GM21367 (cell line): ENCODE data around the gene TPO.
A peak's percentile ranks its signal among the peaks of the same experiment; 100 is the strongest.
"Not testable (repeated sequence)": the region's sequence is repeated elsewhere in the genome, so short reads cannot be mapped to it uniquely, and the experiment has no call there.

ENCODE experiments used
- ATAC-seq: cut with Tn5 transposase; IDR thresholded peaks from one replicate; pipeline ENCODE4 v1.9.1; 2021; ENCODE audit not compliant: unreplicated experiment

TPO gene

GRCh38 chr2:1548910-1549673 is 135.8 kb downstream of the TPO start:
- no peak for ATAC-seq

GRCh38 chr2:1550076-1550475 is 136.8 kb downstream of the TPO start:
- ATAC-seq: no peak

GRCh38 chr2:1550658-1551316 is 137.5 kb downstream of the TPO start:
- peak; percentile 79 for ATAC-seq

GRCh38 chr2:1551905-1552304 is 138.6 kb downstream of the TPO start:
- ATAC-seq: no peak

GRCh38 chr2:1552611-1553010 is 139.3 kb downstream of the TPO start:
- ATAC-seq: no peak

- no peak for ATAC-seq
These were observed 140.5 kb downstream of the TPO start for GRCh38 chr2:1553671-1554295.

GRCh38 chr2:1556286-1556685 is 143.0 kb downstream of the TPO start:
- no peak for ATAC-seq

GRCh38 chr2:1556776-1557466 is 143.7 kb downstream of the TPO start:
- no peak for ATAC-seq

GRCh38 chr2:1557467-1557820 is 144.2 kb downstream of the TPO start:
- no peak for ATAC-seq

GRCh38 chr2:1559589-1560175 is 146.4 kb downstream of the TPO start:
- ATAC-seq: no peak

- no peak for ATAC-seq
These were observed 148.0 kb downstream of the TPO start for GRCh38 chr2:1561259-1561658.

GRCh38 chr2:1561811-1562421 is 148.7 kb downstream of the TPO start:
- ATAC-seq: no peak

GRCh38 chr2:1563084-1563857 is 150.0 kb downstream of the TPO start:
- no peak for ATAC-seq

- ATAC-seq: no peak
These were observed 151.0 kb downstream of the TPO start for GRCh38 chr2:1563943-1564891.

- no peak for ATAC-seq
These were observed 154.5 kb downstream of the TPO start for GRCh38 chr2:1567556-1568344.

- ATAC-seq: not testable (repeated sequence)
These were observed 155.0 kb downstream of the TPO start for GRCh38 chr2:1568345-1568668.

- no peak for ATAC-seq
These were observed 156.7 kb downstream of the TPO start for GRCh38 chr2:1569879-1570450.
